GM10248 (cell line): ENCODE results near the gene SEPHS2.

Experiments used
- CTCF ChIA-PET: fragments of 300-600 bp; sonication (Branson Sonifier 250); formaldehyde crosslinking; extraction: SDS; loops from one replicate; lab custom pipeline; 2021; ENCODE audit warnings: antibody characterized with exemption; lab: Yijun Ruan, JAX
- POLR2A ChIA-PET: fragments of 350-650 bp; sonication (Branson Sonifier 250); formaldehyde crosslinking; extraction: SDS; loops from one replicate; lab custom pipeline; 2020; ENCODE audit warnings: antibody characterized with exemption; lab: Yijun Ruan, JAX
- DNase-seq: peaks from one replicate; pipeline ENCODE4 v3.0.0; 2012; ENCODE audit errors: extremely low spot score
- TF ChIP-seq, protein P1 (sequence below): IDR thresholded peaks from 2 replicates; pipeline ENCODE4 v1.5.1; 2012; ENCODE audit warnings: mild to moderate bottlenecking, low read depth; ENCODE audit errors: extremely low read depth, missing control alignments, control extremely low read depth

The SEPHS2 gene, protein sequence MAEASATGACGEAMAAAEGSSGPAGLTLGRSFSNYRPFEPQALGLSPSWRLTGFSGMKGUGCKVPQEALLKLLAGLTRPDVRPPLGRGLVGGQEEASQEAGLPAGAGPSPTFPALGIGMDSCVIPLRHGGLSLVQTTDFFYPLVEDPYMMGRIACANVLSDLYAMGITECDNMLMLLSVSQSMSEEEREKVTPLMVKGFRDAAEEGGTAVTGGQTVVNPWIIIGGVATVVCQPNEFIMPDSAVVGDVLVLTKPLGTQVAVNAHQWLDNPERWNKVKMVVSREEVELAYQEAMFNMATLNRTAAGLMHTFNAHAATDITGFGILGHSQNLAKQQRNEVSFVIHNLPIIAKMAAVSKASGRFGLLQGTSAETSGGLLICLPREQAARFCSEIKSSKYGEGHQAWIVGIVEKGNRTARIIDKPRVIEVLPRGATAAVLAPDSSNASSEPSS

DNA sequence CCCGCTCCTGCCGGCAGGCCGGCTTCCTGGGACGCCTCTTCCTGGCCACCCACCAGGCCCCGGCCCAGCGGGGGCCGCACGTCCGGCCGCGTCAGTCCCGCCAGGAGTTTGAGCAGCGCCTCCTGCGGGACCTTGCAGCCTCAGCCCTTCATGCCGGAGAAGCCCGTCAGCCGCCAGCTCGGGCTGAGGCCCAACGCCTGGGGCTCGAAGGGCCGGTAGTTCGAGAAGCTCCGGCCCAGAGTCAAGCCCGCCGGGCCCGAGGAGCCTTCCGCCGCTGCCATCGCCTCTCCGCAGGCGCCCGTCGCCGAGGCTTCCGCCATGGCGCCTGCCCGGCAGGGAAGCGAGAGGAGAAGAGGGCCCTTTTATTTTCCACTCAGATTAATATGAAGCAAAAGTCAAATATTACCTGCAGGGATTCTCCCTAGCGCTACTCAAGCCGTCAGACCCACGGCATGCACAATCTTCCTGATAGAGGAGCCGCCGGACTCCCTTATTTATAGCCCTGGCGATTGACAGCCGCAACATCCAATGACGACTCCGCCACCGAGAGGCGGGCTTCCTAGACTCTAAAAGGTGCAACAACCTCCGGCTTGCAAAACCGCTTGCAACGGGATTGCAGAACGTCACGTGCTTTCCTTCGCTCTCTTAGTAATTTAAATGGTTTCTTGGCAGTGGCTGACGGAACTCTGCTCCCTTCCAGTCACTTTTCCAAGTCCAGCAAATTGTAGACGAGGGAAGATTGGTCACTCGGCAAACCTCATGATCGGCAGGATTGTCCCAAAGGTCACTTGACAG, at the start of gene SEPHS2:
Gene SEPHS2, minus strand, starts transcription at position 467 of the 795 bp plus-strand sequence. Its CDS starts 147 bp downstream, at position 320.
- TF ChIP-seq, protein P1, sequence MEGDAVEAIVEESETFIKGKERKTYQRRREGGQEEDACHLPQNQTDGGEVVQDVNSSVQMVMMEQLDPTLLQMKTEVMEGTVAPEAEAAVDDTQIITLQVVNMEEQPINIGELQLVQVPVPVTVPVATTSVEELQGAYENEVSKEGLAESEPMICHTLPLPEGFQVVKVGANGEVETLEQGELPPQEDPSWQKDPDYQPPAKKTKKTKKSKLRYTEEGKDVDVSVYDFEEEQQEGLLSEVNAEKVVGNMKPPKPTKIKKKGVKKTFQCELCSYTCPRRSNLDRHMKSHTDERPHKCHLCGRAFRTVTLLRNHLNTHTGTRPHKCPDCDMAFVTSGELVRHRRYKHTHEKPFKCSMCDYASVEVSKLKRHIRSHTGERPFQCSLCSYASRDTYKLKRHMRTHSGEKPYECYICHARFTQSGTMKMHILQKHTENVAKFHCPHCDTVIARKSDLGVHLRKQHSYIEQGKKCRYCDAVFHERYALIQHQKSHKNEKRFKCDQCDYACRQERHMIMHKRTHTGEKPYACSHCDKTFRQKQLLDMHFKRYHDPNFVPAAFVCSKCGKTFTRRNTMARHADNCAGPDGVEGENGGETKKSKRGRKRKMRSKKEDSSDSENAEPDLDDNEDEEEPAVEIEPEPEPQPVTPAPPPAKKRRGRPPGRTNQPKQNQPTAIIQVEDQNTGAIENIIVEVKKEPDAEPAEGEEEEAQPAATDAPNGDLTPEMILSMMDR: peak; percentile 59
- ChIA-PET CTCF (interaction anchor here (0.7 to 8.8 kb wide), 9 partner anchors 10 to 182 kb away, joined by 3 to 73 read pairs (median 4); partner anchors contain the start of gene DCTPP1), POLR2A (interaction anchor here (0.9 kb wide), 1 partner anchor 16 kb away, joined by 4 read pairs; the partner anchor contains the start of gene DCTPP1)
- peak; percentile 94 for DNase-seq

DNA sequence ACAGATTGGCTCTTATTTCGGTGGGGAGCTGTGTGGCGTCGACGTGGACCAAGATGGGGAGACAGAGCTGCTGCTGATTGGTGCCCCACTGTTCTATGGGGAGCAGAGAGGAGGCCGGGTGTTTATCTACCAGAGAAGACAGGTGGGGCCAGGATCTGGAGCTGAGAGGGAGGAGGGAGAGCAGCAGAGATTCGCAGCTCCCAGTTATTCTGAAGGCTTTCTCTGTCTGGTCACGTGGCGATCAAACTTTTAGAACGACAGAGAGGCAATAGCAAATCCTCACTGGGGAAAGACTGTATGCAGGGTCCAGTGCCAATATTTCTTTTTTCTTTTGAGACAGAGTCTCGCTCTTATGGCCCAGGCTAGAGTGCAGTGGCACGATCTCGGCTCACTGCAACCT, 49.0 kb upstream of the SEPHS2 start:
- DNase-seq: no peak
- TF ChIP-seq, protein P1: no peak
- ChIA-PET POLR2A (no interaction called here), CTCF (interaction anchor here (0.8 kb wide), 2 partner anchors 14 to 103 kb away, joined by 3 read pairs; no protein-coding TSS in a partner anchor)

DNA sequence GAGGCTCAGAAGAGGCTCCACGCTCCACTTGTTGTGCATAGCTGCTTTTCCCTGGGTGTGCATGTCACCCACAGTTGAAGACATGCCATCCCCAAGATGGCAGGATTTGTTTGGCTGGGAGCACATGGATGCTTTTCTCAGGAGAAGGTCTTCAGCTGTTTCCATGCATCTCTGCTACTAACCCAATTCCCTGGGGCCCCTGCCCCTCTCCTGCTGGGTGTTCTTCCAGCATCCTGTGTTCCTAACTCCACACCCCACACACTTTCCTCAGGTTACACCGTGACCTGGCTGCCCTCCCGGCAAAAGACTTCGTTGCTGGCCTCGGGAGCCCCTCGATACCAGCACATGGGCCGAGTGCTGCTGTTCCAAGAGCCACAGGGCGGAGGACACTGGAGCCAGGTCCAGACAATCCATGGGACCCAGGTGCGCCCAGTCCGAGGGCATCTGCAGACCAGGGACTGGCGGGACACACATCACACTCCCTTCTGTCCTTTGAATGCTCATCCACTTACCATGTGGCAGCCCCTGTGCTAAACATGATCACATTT, 48.3 kb upstream of the SEPHS2 start:
- ChIA-PET POLR2A (no interaction called here), CTCF (no interaction called here)
- TF ChIP-seq, protein P1: no peak
- no peak for DNase-seq

DNA sequence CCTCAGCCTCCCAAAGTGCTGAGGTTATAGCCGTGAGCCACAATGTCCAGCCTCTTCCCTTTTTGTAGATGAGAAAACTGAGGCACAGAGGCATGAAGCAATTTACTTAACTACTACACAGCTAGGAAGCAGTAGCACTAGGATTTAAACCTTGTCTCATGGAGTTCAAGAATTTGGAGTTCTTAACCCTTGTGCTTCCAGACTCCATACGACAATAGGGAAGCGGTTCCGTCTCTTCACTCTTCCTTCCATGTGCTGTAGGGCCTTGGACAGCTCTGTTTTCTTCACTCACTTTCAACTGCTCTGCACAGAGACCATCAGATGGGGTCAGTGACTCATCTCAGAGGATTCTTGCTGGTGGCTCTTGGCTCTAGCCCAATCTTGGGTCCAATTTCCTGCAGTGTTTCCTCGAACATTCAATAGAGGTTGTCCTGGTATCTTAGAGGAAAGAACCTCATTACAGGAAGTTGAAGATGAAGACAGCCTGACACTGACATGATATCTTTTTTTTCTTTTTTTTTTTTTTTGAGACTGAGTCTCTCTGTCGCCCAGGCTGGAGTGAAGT, 46.2 kb upstream of the SEPHS2 start:
- ChIA-PET POLR2A (no interaction called here), CTCF (interaction anchor here (0.9 to 1.6 kb wide), 2 partner anchors 77 to 124 kb away, joined by 3 to 4 read pairs; no protein-coding TSS in a partner anchor)
- no peak for DNase-seq
- TF ChIP-seq, protein P1: no peak

DNA sequence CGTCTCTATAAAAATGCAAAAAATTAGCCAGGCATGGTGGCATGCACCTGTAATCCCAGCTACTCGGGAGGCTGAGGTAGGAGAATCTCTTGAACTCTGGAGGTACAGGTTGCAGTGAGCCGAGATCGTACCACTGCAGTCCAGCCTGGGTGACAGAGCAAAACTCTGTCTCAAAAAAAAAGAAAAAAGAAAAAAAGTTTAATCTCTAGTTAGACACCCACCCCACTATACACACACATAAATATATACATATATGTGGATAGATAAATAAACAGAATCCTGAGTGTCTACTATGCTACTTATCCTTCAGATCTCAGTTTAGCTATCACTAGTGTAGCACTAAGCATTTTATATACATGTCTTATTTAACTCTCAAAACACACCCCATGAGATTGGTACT, 45.6 kb upstream of the SEPHS2 start:
- TF ChIP-seq, protein P1: no peak

DNA sequence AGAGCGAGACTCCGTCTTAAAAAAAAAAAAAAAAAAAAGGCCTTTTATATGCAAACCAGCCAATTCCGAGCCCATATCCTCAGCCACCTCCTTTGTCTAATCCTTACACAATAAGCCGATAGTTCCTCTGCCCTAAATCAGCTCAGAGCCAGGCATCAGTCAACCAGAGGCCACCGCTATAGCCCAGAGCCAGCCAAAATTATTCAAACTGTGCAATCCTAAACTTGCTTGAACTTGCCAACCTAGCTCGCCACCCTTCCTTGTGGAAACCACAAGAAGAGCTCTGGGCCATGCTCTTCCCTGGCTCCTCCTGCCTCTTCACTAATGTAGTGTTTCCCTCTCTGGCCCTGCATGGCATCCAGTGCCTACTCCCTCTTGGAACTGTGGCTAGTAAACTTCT, 44.5 kb upstream of the SEPHS2 start:
- DNase-seq: no peak
- ChIA-PET POLR2A (no interaction called here), CTCF (interaction anchor here (0.6 to 1.6 kb wide), 4 partner anchors 10 to 125 kb away, joined by 3 to 4 read pairs (median 4); partner anchors contain the start of gene DCTPP1)
- TF ChIP-seq, protein P1: no peak

More for the DNA sequence above, 45.6 kb upstream of the SEPHS2 start:
- ChIA-PET CTCF (interaction anchor here (0.9 to 1.6 kb wide), 2 partner anchors 77 to 124 kb away, joined by 3 to 4 read pairs; no protein-coding TSS in a partner anchor), POLR2A (no interaction called here)
- no peak for DNase-seq
